Spleen (tissue), 11 donors: ENCODE results near the gene MSN. TPM values are rescaled to one million over a fixed set of nuclear protein-coding genes. Genes with fewer than 3 reads are reported as not detected.

Source experiments
- DNase-seq: peaks from one replicate; pipeline ENCODE4 v3.0.0-alpha.2; 2020
- H3K27ac ChIP-seq, 8 donors: fragments of 200-600 bp; sonication (generic) in 7 of 8; 1 replicate in 4 of 8; 2 replicates in 4 of 8; pipeline versions ENCODE4 v1.5.0 to v1.8.0; 2016 to 2021; ENCODE audit warnings: inconsistent platforms in 4 of 8, mild to moderate bottlenecking in 4 of 8, moderate library complexity in 1 of 8
- H3K27me3 ChIP-seq, 7 donors: fragments of 200-600 bp; sonication (generic) in 6 of 7; replicated peaks in 1 of 7; 1 replicate in 4 of 7; 2 replicates in 3 of 7; pipeline versions ENCODE4 v1.5.0 to v1.8.0; 2016 to 2021; ENCODE audit warnings: inconsistent platforms in 3 of 7, mild to moderate bottlenecking in 1 of 7
- H3K36me3 ChIP-seq, 6 donors: fragments of 200-600 bp; sonication (generic) in 5 of 6; 1 replicate in 4 of 6; 2 replicates in 2 of 6; pipeline versions ENCODE4 v1.5.0 to v1.8.0; 2016 to 2021; ENCODE audit warnings: inconsistent platforms in 2 of 6
- H3K4me1 ChIP-seq, 6 donors: fragments of 200-600 bp; sonication (generic) in 5 of 6; 1 replicate in 3 of 6; 2 replicates in 3 of 6; pipeline versions ENCODE4 v1.5.0 to v1.8.0; 2016 to 2021; ENCODE audit warnings: inconsistent platforms in 3 of 6
- H3K4me3 ChIP-seq, 8 donors: fragments of 200-600 bp; sonication (generic) in 7 of 8; 1 replicate in 4 of 8; 2 replicates in 4 of 8; pipeline versions ENCODE4 v1.5.0 to v1.8.0; 2016 to 2021; ENCODE audit warnings: inconsistent platforms in 4 of 8, mild to moderate bottlenecking in 4 of 8, moderate library complexity in 2 of 8
- H3K9me3 ChIP-seq, 8 donors: fragments of 200-600 bp; sonication (generic) in 7 of 8; 1 replicate in 4 of 8; 2 replicates in 4 of 8; pipeline versions ENCODE4 v1.5.0 to v1.8.0; 2016 to 2021; ENCODE audit warnings: inconsistent platforms in 4 of 8
- POLR2A ChIP-seq, 3 donors: fragments of 450-650 bp; IDR thresholded peaks; one replicate each; pipeline ENCODE4 v1.5.1; 2017; ENCODE audit warnings: antibody characterized with exemption in 3 of 3, mild to moderate bottlenecking in 1 of 3
- POLR2AphosphoS5 ChIP-seq, 3 donors: sonication (generic); formaldehyde crosslinking; IDR thresholded peaks; one replicate each; pipeline ENCODE4 v1.5.1; 2017; ENCODE audit warnings: antibody characterized with exemption in 3 of 3
- WGBS, 5 donors: extraction: QIAGEN DNeasy Blood & Tissue Kit in 3 of 5; methylation state at CpG; one replicate each; pipeline versions ENCODE4 v1.1.5 to v1.1.7; 2013 to 2018; 5-methylcytosine and 5-hydroxymethylcytosine counted together
- intact Hi-C: fragments of 100-400 bp; cut with DNase I; formaldehyde crosslinking; loops from one replicate; pipeline ENCODE4 v1.15.0; 2023; ENCODE audit warnings: low total_unique reads
- polyA plus RNA-seq, 3 donors: library from polyadenylated mRNA; stranded (reverse); fragments of 200-250 nt; gene quantifications; one replicate each; pipeline ENCODE4 v1.2.1, GENCODE V29; 2013
- total RNA-seq, 7 donors: library from RNA; depleted of rRNA in 3 of 7; stranded (reverse); fragments of >200 nt in 3 of 7; fragmentation: NEBNext Ultra II Directional in 4 of 7; extraction: Animal tissue kit (Norgen Biotek cat#: 25700) in 4 of 7; gene quantifications; one replicate each; pipeline versions ENCODE4 v1.1.0 to v1.2.1, GENCODE V29; 2016 to 2021
- TF ChIP-seq, protein P1 (sequence below), 11 experiments: fragments of 200-600 bp in 7 of 11; fragments of 450-650 bp in 4 of 11; sonication (generic) in 4 of 11; IDR thresholded peaks in 8 of 11; conservative IDR thresholded peaks in 3 of 11; 1 replicate in 7 of 11; 2 replicates in 4 of 11; pipeline versions ENCODE4 v1.4.0 to v1.8.0; 2016 to 2021; ENCODE audit warnings: antibody characterized with exemption in 11 of 11, inconsistent platforms in 4 of 11, mild to moderate bottlenecking in 1 of 11
- donor health status: healthy with polysubstance abuse.
- donor health status: DM: no; HTN: no; CAD: no; lungs with moderate emphysema.
- donor health status: DM: no; HTN: no; CAD: no.
- donor health status: Bipolar disorder and iron deficiency.
- donor health status: healthy.
- donor health status: DM: no; HTN: no; CAD: no.
- donor health status: DM: yes; HTN: yes; CAD: no.

MSN gene
- total and polyA plus RNA-seq, 10 donors: 101 to 396 (median 329) TPM

DNA sequence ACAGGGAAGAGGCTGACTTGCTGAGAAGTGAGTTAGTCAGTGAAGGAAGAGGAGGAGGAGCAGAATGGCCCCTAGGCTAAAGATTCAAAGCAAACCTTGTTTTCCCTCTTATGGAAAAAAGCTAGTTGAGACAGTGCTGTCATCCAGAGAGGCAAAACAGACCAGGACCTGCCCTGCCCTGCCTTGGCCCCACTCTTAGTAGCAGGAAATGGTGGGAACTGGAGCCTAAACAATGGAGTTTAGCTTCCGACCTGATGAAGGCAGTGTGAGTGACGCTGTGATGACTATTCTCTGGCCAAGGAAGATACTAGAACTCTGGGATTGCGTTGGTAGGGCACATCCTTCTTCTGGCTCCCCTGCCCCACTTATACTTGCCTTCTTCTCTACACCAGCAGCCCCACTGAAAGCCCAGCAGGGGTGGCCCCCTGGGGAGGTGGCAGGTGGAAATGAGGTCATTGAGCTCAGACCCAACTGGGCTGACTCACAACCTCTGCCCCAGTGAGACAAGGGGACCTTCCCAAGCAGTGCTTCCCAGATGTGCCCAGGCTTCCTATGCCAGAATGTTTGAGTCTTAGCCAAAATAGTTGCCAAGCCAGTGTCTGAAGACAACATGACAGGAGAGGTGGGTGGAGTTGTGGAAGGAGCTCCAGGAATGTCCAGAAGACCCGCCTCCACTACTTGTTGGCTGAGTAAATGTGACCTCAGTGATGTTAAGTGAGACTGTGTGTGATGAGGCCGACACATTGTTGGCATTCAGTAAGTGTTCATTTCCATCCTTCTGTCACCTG, 38.8 kb downstream of the MSN start:
- Histone ChIP-seq H3K4me1 (peaks cover 42 to 89% (median 65%) of the 10 kb centered on the region in 6 donors), H3K27me3 (no peaks in the 10 kb centered on the region), H3K9me3 (no peaks in the 10 kb centered on the region), H3K36me3 (peaks cover 0 to 33% (median 0%) of the 10 kb centered on the region in 6 donors), H3K27ac (peak overlapping the region in 7 of 8 donors; percentile 33 to 92 (median 65)), H3K4me3 (peak overlapping the region in 1 of 8 donors; percentile 16)
- intact Hi-C loops: no loop called here
- TF ChIP-seq POLR2AphosphoS5 (IDR thresholded peaks at IDR 0.05) (peak in 1 of 3 donors; percentile 35), POLR2A (IDR thresholded peaks at IDR 0.05) (no peak)
- TF ChIP-seq, protein P1, sequence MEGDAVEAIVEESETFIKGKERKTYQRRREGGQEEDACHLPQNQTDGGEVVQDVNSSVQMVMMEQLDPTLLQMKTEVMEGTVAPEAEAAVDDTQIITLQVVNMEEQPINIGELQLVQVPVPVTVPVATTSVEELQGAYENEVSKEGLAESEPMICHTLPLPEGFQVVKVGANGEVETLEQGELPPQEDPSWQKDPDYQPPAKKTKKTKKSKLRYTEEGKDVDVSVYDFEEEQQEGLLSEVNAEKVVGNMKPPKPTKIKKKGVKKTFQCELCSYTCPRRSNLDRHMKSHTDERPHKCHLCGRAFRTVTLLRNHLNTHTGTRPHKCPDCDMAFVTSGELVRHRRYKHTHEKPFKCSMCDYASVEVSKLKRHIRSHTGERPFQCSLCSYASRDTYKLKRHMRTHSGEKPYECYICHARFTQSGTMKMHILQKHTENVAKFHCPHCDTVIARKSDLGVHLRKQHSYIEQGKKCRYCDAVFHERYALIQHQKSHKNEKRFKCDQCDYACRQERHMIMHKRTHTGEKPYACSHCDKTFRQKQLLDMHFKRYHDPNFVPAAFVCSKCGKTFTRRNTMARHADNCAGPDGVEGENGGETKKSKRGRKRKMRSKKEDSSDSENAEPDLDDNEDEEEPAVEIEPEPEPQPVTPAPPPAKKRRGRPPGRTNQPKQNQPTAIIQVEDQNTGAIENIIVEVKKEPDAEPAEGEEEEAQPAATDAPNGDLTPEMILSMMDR (IDR thresholded peaks at IDR 0.05 in 8 of 11, conservative IDR thresholded peaks at IDR 0.05 in 3 of 11): no peak
- 39 to 64% (median 50%) methylated on average over 4 to 5 of the region's 5 CpGs for WGBS, 5 donors
- DNase-seq: no peak

DNA sequence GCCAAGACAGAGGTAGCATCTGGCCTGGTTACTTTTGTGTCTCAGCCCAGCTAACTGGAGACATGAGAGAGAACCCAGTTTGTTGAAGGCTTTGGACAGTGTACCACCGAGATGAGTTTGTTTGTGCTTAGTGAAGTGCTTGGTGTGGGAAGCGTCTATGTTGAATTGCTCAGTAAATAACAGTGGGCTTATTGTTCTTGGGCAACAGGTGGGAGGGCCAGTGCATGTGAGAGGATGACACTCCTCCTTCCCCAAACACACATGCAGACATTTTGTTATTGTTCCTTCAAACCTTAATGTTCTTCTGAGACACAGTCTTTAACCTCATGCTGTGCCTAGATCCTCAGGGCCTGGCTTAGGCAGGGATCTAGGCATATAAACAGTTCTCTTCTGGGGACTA, 39.7 kb downstream of the MSN start:
- no peak overlapping the region for H3K4me3 ChIP-seq
- H3K36me3 ChIP-seq: peaks cover 0 to 24% (median 0%) of the 10 kb centered on the region in 6 donors
- no peak for TF ChIP-seq POLR2A (IDR thresholded peaks at IDR 0.05)
- TF ChIP-seq, protein P1 (IDR thresholded peaks at IDR 0.05 in 8 of 11, conservative IDR thresholded peaks at IDR 0.05 in 3 of 11): no peak
- TF ChIP-seq POLR2AphosphoS5 (IDR thresholded peaks at IDR 0.05): no peak
- DNase-seq: no peak
- H3K4me1 ChIP-seq: peaks cover 39 to 86% (median 60%) of the 10 kb centered on the region in 6 donors
- peak overlapping the region in 7 of 8 donors; percentile 33 to 92 (median 65) for H3K27ac ChIP-seq
- WGBS, 5 donors: 43 to 71% (median 57%) methylated on average over 2 of the region's 2 CpGs; no CpG with 5 or more reads in 1 of the 5 donors
- no peaks in the 10 kb centered on the region for H3K9me3 ChIP-seq
- intact Hi-C loops: no loop called here
- H3K27me3 ChIP-seq: no peaks in the 10 kb centered on the region

DNA sequence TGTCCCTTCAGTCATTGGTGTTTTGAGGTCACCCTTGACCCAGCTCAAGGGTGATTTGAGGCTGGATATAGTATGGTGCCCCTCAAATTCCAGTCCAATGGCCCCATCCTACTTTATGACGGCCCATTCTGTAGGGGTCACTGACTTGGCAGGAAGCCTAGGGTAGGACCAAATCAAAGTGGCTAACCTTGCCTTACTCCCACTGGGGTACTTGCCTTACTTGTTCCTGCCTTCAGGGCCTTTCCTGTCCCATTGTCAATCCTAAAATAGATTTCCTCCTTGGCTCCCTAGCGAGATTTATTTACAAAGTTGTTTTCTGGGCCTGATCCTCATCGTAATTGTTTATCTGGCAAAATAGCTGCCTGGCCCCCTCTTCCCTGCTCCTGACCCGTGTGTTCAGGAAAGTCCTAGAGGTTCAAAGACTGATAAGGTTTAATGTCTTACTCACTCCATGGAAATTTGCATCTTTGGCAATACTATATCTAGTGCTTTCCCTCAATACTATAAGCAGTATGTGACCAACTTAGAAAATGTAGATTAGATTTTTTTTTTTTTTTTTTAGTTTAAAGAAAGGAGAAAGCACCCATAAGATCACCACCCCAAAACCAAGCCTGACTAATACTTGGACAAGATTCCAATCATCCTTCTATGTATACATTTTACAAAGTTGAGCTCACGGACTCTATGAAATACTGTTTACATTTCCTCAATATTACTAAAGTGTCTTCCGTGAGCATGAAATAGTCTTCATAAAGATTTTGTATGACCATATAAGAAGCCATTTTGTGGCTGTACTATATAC, 44.8 kb downstream of the MSN start:
- 63 to 69% (median 66%) methylated on average over 6 of the region's 6 CpGs for WGBS, 5 donors

More for the DNA sequence above, 44.8 kb downstream of the MSN start:
- H3K4me1 ChIP-seq: peaks cover under 1 to 86% (median 35%) of the 10 kb centered on the region in 6 donors
- peaks cover 0 to 31% (median 3%) of the 10 kb centered on the region in 6 donors for H3K36me3 ChIP-seq
- H3K27me3 ChIP-seq: no peaks in the 10 kb centered on the region
- H3K9me3 ChIP-seq: no peaks in the 10 kb centered on the region
- H3K4me3 ChIP-seq: no peak overlapping the region
- intact Hi-C loops: loop anchor here (10.0 kb wide), 1 partner anchor 117 kb away; no protein-coding TSS in a partner anchor
- peak overlapping the region in 3 of 8 donors; percentile 1 to 18 (median 13) for H3K27ac ChIP-seq
- TF ChIP-seq POLR2A (IDR thresholded peaks at IDR 0.05): no peak
- peak in 1 of 3 donors; percentile 41 for TF ChIP-seq POLR2AphosphoS5 (IDR thresholded peaks at IDR 0.05)
- TF ChIP-seq, protein P1 (IDR thresholded peaks at IDR 0.05 in 8 of 11, conservative IDR thresholded peaks at IDR 0.05 in 3 of 11): no peak
- no peak for DNase-seq
